ENCODE data around the gene DUSP8.

The DUSP8 gene

GRCh38 chr11:1565173-1565903 is 6.7 kb downstream of the DUSP8 start:
- DNase-seq: no peak

DNA sequence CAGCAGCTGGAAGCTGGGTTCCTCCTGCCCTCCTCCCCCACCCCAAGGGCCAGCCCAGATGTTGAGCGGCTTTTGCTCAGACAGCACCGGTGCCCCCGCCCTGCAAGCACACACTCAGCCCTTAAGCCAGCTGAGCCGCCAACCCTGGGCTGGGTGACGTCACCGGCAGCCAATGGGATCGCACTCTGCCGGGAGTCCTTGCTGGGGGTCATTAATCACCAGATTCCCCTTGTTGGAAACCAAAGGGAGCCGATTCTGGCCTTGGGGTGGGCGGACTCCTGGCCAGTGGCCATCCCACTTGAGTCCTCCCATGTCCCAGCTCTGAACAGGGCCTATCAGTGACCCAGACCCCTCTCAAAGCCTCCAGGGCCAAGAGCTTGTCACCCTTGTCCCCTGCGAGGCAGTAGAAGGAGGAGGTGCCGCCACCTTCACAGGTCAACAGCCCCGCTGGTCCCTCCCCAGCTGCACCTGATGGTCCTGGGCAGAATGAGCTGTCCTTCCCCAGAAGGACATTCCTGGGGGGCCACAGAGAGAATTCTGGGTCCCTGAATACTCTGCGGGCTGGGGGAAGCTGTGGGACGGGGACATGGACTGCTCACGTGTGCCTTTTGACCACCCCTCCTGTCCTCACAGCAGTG is 7.4 kb downstream of the DUSP8 start:
- DNase-seq: peak; percentile 42

- DNase-seq: no peak
Observed at GRCh38 chr11:1563697-1564534, 8.2 kb downstream of the DUSP8 start.

- no peak for DNase-seq
Observed at GRCh38 chr11:1563149-1563638, 8.9 kb downstream of the DUSP8 start.

- no peak for DNase-seq
Observed at GRCh38 chr11:1562469-1563148, 9.5 kb downstream of the DUSP8 start.

- DNase-seq: no peak
Observed at GRCh38 chr11:1561955-1562354, 10.1 kb downstream of the DUSP8 start.

DNA sequence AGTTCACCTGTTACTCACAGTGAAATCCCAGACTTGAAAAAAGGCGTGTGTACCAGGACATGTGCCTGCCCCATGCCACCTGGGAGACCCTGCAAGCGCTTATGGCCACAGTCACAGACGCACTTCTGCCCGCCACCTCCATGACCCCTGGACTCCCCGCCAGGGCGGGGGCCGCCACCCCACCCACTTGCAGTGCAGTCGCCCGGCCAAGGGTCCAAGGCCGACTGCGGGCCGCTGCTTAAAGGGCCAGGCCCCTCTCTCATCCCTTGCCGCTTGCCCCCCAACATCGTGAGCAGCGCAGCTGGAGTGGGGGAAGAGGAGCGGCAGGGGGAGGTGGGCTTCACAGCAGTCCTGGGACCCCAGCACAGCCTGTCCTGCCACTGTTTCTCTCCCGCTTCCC is 10.8 kb downstream of the DUSP8 start:
- no peak for DNase-seq

- no peak for DNase-seq
Observed at GRCh38 chr11:1560649-1561251, 11.3 kb downstream of the DUSP8 start.

- no peak for DNase-seq
Observed at GRCh38 chr11:1560002-1560648, 11.9 kb downstream of the DUSP8 start.

DNA sequence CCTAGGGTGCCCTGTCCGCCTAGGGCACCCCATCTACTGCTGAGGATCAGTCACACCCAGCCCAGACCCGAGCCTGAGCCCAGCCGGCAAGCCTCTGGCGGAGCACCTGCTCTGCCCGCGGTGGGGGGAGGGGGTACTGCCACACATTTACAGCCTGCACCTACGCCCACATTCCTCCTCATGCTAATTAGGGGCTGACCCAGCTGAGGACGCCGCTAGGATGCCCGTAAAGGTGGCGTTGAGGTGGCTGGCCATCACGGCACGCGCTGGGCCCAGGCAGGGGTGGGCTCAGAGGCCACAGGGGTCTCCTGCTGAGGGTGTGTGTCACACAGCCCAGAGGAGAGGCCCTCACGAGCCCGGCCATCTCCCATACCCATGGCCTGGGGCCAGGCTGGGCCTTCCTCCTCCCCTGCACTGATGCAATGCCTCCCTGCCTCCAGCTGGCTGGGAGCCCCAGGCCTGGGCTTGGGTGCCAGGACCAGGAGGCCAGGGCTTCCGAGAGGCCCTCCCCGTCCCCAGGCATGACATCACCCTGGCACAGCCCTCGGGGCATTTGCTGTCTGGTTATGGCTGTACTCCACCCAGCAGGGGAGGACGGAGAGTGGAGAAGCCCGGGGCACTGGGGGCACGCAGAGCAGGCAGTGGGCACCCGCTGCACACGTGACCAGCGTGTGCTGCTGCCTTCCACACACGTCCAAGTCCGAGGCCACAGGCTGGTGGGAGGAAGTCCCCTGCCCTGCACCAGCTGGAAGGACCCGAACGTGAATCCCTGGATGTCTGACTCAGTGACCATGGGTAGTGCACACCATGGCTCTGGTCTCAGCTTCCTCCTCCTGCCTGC is 12.7 kb downstream of the DUSP8 start:
- peak; percentile 31 for DNase-seq

- DNase-seq: no peak
Observed at GRCh38 chr11:1558775-1559110, 13.3 kb downstream of the DUSP8 start.

GRCh38 chr11:1557904-1558774 is 13.9 kb downstream of the DUSP8 start:
- no peak for DNase-seq

DNA sequence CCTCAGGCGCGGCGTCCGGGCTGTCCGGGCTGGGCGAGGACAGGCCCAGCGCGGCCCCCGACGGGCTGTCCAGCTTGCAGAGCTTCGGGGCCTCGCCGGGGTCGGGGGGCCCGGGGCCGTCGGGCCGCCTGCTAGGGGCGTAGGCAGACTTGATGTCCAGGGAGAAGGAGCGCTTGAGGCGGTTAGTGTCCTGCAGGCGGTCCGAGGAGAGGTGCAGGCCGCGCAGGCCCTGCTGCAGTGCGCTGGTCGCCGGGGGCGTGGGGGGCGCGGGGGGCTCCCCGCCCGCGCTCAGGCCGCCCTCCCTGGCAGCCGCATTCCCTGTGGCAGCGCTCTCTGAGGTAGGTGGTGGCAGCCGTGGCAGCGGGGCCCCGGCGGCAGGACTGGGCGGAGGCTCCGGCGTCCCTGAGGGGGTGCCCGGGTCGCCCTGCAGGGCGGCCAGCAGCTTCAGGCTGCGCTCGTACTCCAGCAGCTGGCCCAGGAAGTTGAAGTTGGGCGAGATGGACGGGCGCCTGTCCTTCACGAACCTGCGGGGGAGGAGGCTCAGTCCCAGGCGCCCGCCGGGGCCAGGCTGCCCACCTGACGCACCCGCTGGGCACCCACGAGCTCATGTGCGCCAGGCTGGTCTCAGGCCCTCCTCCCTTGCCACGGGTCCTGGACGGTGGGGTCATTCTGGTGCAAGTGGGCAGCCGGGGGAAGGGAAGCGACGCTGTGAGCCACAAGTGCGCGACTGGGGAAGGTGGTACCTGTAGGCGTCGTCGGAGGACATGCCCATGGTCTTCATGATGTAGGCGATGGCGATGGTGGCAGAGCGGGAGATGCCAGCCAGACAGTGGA is 14.8 kb downstream of the DUSP8 start:
- no peak for DNase-seq

DNA sequence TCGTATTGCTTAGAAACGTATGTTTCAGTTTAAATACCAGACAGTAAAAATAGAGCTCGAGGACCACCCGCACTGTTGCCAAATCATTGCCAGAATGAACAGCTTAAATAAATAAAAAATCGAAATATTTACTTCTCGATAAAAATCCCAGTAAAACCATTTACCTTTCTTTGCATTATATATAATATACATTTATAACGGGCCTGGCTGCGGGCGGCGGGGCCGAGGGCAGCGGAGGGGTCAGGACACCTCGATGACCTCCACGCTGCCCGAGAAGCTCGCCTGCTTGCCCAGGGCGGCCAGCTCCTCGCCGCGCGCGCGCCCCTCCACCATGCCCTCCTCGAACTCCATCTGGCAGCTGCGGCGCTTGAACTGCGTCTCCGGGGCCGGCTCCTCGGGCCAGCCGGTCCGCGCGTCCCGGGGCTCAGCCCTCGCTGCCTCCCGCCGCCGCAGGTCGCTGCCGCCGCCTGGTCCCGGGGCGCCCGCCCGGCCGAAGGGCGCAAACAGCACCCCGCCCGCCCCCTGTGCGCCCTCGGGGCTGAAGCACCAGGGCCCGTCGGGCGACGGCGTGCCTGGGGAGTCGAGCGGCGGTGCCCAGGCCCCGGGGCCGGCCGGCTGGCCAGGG is 15.7 kb downstream of the DUSP8 start:
- DNase-seq: no peak

GRCh38 chr11:1555713-1556153 is 16.3 kb downstream of the DUSP8 start:
- DNase-seq: no peak

DNA sequence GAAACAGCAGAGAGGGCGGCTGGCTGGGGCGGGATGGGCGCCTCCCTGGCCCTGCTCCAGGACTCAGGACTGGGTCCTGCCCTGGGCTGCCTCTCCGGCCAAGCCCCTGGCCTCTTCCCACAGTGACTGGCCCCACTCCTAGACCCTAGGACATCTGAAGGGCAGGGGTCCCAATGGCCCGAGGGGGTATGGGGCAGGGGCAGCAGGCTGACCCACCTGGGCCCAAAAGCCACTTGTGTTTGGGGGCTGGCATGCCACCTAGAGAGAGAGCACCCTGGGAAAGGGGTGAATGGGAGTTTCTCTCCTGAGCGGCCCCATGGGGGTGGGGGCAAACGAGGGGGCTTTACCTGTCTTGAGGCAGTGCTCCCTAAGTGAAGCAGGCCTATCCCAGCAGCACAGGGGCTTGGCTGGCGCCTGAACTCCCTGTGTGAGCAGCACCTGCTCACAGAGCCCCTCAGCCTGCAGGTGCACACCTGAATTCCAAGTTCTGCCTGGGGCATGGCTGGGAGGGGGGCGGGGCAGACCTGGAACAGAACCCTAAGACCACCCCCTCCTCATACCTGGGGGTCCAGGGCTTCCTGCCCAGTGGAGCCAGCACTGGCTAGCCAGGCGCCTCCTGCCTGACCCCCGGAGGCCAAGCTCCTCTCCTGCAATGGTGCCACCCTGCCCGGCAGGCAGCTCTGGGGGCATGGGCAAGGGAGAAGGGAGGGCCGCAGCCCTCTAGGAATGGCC is 16.9 kb downstream of the DUSP8 start:
- DNase-seq: no peak

DNA sequence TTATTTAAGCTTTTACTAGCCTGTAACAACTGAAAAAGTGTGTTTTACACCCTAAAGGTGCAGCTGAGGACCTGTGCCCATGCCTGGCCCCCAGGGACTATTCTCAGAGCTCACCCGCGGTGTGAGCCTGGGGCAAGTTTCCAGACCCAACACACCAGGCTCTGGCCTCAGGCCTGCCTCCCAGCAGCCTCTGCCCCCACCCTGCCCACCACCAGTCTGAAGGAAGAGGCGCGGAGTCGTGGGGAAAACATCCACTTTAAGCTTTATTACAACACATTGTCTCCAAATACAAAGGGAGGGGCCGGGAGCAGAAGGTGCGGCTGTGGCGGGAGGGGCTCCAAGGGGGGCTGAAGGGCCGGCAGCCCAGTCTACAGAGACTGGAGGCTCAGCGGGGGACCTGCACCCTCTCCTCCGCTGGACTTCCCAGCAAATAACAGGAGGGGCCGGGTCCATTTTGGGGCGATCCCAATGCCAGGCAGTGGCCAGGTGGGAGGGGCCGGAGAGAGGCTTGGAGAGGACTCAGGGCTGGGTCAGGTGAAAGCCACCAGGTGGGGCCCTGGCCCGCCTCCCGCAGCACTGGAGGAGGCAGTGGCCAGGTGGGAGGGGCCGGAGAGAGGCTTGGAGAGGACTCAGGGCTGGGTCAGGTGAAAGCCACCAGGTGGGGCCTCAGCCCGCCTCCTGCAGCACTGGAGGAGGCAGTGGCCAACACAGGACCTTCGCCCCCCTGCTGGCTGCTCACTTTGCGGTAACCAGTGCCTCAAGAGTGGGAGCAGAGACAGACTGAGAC is 18.1 kb downstream of the DUSP8 start:
- peak; percentile 39 for DNase-seq
